IPS-18c (cell line): ENCODE results near the gene ASTN1.

Experiments used
- H3K4me3 ChIP-seq: 2 replicates; pipeline ENCODE4 v1.7.0; 2013; ENCODE audit warnings: low read depth, mild to moderate bottlenecking, low read length, moderate library complexity; ENCODE audit not compliant: insufficient read depth
- H3K9me3 ChIP-seq: one replicate; pipeline ENCODE4 v1.6.1; 2013; ENCODE audit warnings: mild to moderate bottlenecking, low read length, moderate library complexity; ENCODE audit not compliant: control insufficient read depth, insufficient read depth

ASTN1 gene

DNA sequence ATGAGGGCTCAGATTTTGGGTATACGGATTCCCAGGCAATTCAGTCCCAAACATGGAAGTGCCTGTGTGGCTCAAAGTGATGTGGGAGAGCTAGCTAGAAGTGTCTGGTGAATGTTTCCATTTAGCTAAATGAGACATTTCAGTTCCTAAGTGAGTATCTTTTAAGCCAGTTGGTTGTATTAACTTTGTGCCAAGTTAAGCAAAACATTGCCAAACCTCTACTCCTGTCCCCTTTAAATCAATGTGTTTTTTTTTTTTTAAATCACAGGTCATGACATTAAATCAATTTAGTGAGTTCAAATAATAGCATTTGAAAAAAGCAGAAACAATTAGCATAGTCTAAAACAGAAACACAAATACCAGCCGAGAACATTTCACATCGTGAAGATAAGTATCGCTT, 230.1 kb downstream of the ASTN1 start:
- Histone ChIP-seq H3K9me3 (no peaks in the 10 kb centered on the region), H3K4me3 (no peak overlapping the region)

DNA sequence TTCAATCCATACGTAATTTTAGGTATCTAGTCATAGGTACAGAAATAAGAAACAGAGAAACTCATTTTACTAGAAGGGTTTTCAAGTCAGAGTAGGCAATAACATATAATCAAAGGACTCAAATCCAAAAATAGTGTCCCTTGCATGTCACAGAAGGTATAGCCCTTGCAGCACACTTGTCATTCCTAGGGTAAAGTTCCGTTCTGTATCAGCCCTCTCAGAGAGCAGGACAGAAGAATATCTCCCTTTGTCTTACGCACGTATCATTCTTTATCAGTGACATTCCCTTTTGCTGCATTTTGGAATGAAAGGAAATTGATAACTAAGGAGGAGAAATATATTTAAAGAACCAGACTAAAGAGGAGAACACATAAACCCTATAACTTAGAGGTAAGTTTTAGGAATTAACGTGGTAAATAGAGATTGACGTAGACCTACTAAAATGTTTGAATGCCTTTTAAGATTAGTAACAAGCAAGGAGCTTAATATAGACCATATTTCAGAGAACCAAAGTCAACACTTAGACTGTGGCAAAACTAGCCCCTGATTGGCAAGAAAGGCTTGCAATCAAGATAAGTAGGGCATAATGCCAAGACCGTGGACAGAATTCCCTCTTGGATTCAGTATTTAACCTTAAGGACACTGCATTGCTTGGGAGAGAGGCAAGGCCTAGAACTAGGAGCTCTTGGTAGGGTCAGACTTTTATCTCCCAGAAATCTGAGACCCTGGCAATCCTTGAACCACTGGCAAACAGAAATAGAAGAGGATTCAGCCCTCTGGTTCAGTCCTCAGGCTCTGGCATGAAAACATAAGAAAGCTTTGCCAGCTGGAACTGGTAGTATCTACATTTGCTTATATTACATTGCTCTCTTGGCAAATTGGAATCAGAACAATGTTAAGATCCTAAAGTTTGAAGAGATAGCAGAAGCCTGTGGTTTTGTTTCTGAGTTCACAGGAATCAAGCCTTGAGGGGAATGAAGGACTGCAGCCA, 232.1 kb downstream of the ASTN1 start:
- H3K9me3 ChIP-seq: no peaks in the 10 kb centered on the region

DNA sequence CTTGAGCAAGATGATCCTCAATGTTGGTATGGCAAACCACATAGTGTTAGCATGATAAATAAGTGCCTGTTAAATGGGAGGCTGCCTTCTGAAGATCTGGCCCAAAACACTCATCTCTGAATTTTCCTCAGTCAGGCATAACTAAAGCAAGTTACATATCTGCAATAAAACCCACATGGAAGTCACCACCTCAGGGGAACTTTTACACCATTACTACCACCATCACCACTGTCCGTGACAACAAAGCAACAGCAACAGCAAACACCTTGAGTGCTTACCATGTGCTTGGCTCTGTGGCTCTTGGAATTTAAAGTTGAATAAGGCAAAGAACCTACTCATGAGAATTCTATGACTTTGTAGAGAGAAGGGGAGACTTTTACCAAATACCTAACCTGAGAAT, 233.0 kb downstream of the ASTN1 start:
- H3K4me3 ChIP-seq: no peak overlapping the region
- no peaks in the 10 kb centered on the region for H3K9me3 ChIP-seq

More for the DNA sequence above, 232.1 kb downstream of the ASTN1 start:
- no peak overlapping the region for H3K4me3 ChIP-seq

DNA sequence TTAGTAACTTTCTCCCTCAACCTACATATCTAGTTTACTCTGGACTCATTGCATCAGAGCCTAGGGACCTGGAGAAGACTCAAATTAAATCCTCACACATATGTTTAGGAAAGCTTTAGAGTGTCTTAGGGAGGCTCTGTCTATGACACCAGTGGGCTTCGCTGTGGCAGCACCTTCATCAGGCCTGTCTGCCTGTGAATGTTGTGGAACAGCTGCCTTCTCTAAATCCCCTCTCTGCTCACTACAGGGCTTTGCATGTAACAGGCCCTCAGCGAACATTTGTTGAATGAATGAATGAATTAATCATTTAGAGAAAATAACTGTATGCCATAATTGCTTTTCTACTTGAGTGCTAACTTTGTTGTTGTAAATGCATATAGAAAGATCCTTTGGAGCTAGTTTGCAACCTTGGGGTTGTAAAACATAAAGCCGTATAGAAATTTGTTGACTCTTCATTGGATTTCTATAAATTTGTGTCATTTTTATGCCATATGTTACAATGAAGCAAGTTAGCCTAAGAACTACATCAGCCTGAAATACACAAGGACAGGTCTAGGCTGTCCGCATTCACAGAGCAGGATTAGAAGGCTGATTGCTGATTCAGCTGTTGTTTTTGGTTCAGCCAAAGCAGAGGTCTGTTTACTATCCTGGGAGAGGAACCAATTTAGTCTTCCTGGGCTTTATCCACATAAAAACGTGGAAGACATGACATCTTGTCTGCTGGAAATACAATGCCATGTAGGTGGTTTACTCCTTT, 238.0 kb downstream of the ASTN1 start:
- H3K9me3 ChIP-seq: no peaks in the 10 kb centered on the region
- no peak overlapping the region for H3K4me3 ChIP-seq

DNA sequence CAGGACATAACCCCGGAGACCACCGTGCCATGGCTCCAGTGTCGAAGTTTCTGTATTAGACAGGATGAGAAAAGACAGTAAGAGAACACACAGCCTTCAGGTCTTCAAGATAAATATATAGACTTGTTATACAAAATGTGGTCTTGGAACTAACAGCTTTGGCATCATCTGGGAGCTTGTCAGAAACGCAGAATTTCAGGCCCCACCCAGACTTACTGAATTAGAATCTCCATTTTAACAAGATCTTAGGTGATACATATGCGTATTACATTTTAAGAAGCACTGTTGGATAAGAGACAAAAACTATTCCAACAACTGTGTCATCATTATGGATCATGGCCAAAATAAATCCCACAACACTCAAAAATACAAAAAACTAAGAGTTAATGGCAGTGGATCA, 239.3 kb downstream of the ASTN1 start:
- H3K9me3 ChIP-seq: no peaks in the 10 kb centered on the region
- no peak overlapping the region for H3K4me3 ChIP-seq

GRCh38 chr1:176923283-176923682, 241.2 kb downstream of the ASTN1 start:
- Histone ChIP-seq H3K4me3 (no peak overlapping the region), H3K9me3 (no peaks in the 10 kb centered on the region)

- Histone ChIP-seq H3K9me3 (no peaks in the 10 kb centered on the region), H3K4me3 (no peak overlapping the region)
Observed at GRCh38 chr1:176919386-176920378, 244.8 kb downstream of the ASTN1 start.

- Histone ChIP-seq H3K9me3 (peaks cover 2% of the 10 kb centered on the region), H3K4me3 (no peak overlapping the region)
Observed at GRCh38 chr1:176905648-176906047, 258.9 kb downstream of the ASTN1 start.

DNA sequence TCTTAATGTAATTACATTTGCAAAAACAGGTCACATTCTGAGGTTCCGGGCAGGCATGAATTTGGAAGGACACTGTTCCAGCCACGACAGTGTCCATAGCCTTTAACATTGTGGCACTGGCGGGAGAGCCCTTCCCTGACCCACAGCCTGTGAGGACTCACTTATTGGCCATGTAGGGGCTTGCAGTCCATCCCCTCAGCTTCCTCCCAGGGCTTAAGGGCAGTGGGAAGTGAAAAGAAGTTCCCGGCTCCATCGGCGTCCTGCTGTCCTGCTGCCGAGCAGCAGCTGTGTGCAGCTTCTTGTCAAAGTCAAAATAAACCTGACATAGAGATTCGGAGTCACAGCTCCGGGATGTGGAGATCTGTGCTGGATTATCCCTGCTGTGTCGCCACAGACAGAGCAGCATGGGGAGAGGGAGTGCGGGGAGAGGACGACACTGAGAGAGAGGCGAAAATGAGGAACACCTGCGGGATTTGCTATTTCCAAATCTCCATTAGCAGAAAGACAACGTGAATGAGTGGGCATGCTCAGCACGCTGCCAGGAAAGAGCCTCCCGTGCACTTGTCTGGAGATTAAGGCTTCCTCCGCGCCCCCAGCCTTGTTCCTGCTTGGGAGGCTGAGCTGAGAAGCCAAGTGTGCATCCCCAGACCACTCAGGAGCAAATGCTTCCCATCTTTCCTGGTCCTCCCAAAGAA, 260.3 kb downstream of the ASTN1 start:
- no peak overlapping the region for H3K4me3 ChIP-seq
- peaks cover under 1% of the 10 kb centered on the region for H3K9me3 ChIP-seq

- Histone ChIP-seq H3K9me3 (no peaks in the 10 kb centered on the region), H3K4me3 (no peak overlapping the region)
Observed at GRCh38 chr1:176903474-176903873, 261.0 kb downstream of the ASTN1 start.

DNA sequence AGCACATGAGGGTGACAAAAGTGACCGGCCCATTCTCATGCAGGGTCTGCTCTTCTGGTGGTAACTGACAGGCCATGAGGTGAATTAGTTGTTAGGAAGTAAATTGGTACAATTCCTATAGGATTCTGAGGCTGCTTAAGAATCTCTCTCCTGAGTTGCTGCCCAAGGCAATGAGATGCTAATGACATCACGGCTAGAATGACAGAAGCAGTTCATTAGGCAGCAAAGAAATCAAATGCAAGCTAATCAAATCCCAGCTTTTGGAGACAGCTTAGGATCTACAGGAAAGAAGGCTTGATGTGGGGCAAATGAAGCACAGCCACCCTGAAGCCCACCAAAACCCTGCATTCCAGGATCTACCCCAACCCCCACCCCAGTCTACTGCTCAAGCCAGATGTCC, 265.2 kb downstream of the ASTN1 start:
- no peak overlapping the region for H3K4me3 ChIP-seq

DNA sequence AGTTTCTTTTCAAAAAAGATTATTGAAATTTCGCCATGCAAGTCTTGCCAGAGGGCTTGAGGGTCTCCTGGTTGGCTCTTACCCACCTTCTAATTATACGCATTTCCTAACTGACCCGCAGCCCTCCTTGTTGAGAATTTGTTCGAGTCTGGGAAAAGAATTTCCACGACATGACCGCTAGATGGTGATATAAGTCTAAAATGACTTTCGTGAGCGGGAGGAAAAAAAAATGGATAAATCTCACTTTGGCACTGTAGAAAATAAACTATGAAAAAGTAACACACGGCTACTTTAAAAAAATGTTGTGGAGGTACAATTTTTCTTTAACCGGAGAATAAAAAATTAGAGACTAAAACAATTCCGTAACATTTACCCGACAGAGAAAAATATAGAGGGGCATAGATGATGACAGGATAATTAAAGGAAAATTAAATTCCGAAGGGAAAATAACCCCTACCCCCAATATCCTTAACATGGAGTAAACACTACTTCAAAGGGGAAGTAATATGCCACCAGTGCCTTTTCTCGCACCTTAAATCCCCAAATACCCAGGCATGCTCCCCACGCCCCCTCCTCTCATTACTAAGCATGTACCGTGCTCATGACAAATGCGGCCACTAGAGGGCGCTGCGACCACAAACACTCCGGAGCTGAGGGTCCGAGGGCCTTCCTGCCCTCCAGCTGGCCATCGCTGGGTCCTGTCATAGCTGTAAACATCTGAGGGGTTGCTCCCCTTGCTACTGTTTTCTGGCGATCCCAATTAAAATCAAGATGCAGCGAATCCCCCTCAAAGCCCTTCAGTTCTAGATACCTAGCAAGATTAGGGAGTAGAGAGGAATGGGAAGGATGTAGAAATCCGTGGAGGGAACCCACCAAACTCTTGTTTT, 266.9 kb downstream of the ASTN1 start:
- Histone ChIP-seq H3K4me3 (no peak overlapping the region; the same call in 1 of the 2 replicates), H3K9me3 (no peaks in the 10 kb centered on the region)

More for the DNA sequence above, 265.2 kb downstream of the ASTN1 start:
- H3K9me3 ChIP-seq: no peaks in the 10 kb centered on the region

GRCh38 chr1:176896216-176896615, 268.3 kb downstream of the ASTN1 start:
- no peak overlapping the region for H3K4me3 ChIP-seq
- no peaks in the 10 kb centered on the region for H3K9me3 ChIP-seq

- no peak overlapping the region for H3K4me3 ChIP-seq
Observed at GRCh38 chr1:176894450-176894849, 270.1 kb downstream of the ASTN1 start.

GRCh38 chr1:176893625-176894352, 270.7 kb downstream of the ASTN1 start:
- no peaks in the 10 kb centered on the region for H3K9me3 ChIP-seq
- no peak overlapping the region for H3K4me3 ChIP-seq

More at GRCh38 chr1:176894450-176894849, 270.1 kb downstream of the ASTN1 start:
- H3K9me3 ChIP-seq: no peaks in the 10 kb centered on the region
